Measurements from ENCODE around the gene TRIM25. TPM values are rescaled to one million over a fixed set of nuclear protein-coding genes. Genes with fewer than 3 reads are reported as not detected.

The TRIM25 gene
- total and polyA plus RNA-seq, 2 donors, result 14.9 to 18.2 TPM

- 96% methylated on average over 2 of the region's 2 CpGs for WGBS
- Histone ChIP-seq H3K9me3 (ENCODE audit: control insufficient read depth in 2 of 2, insufficient read depth in 1 of 2, low read length in 1 of 2) (peaks cover 0 to 11% of the 10 kb centered on the region in 2 donors), H3K27ac (ENCODE audit: low read depth in 1 of 2, low read length in 1 of 2) (no peak overlapping the region), H3K4me3 (ENCODE audit: low read length in 2 of 2) (no peak overlapping the region), H3K36me3 (ENCODE audit: control insufficient read depth in 2 of 2, insufficient read depth in 2 of 2, low read length in 1 of 2) (peaks cover 3 to 7% of the 10 kb centered on the region in 2 donors), H3K27me3 (ENCODE audit: control insufficient read depth in 2 of 2, insufficient read depth in 1 of 2, low read length in 1 of 2) (no peaks in the 10 kb centered on the region), H3K4me1 (ENCODE audit: control insufficient read depth in 2 of 2, insufficient read depth in 2 of 2, low read length in 2 of 2) (no peaks in the 10 kb centered on the region)
- DNase-seq (ENCODE audit: low read depth in 6 of 9, low spot score in 9 of 9), result no peak
Measured at GRCh38 chr17:56930739-56931337, 17.0 kb upstream of the TRIM25 start.

- Histone ChIP-seq H3K4me1 (ENCODE audit: control insufficient read depth in 2 of 2, insufficient read depth in 2 of 2, low read length in 2 of 2) (no peaks in the 10 kb centered on the region), H3K27ac (ENCODE audit: low read depth in 1 of 2, low read length in 1 of 2) (no peak overlapping the region), H3K4me3 (ENCODE audit: low read length in 2 of 2) (no peak overlapping the region), H3K9me3 (ENCODE audit: control insufficient read depth in 2 of 2, insufficient read depth in 1 of 2, low read length in 1 of 2) (peaks cover 0 to 11% of the 10 kb centered on the region in 2 donors), H3K27me3 (ENCODE audit: control insufficient read depth in 2 of 2, insufficient read depth in 1 of 2, low read length in 1 of 2) (no peaks in the 10 kb centered on the region), H3K36me3 (ENCODE audit: control insufficient read depth in 2 of 2, insufficient read depth in 2 of 2, low read length in 1 of 2) (peaks cover 3 to 6% of the 10 kb centered on the region in 2 donors)
- DNase-seq (ENCODE audit: low read depth in 6 of 9, low spot score in 9 of 9), result no peak
Measured at GRCh38 chr17:56929362-56929969, 15.6 kb upstream of the TRIM25 start.

- 98% methylated on average over 2 of the region's 2 CpGs for WGBS
- Histone ChIP-seq H3K9me3 (ENCODE audit: control insufficient read depth in 2 of 2, insufficient read depth in 1 of 2, low read length in 1 of 2) (peaks cover 0 to 11% of the 10 kb centered on the region in 2 donors), H3K36me3 (ENCODE audit: control insufficient read depth in 2 of 2, insufficient read depth in 2 of 2, low read length in 1 of 2) (no peaks in the 10 kb centered on the region), H3K4me3 (ENCODE audit: low read length in 2 of 2) (no peak overlapping the region), H3K27me3 (ENCODE audit: control insufficient read depth in 2 of 2, insufficient read depth in 1 of 2, low read length in 1 of 2) (no peaks in the 10 kb centered on the region), H3K4me1 (ENCODE audit: control insufficient read depth in 2 of 2, insufficient read depth in 2 of 2, low read length in 2 of 2) (no peaks in the 10 kb centered on the region), H3K27ac (ENCODE audit: low read depth in 1 of 2, low read length in 1 of 2) (no peak overlapping the region)
- no peak for DNase-seq (ENCODE audit: low read depth in 6 of 9, low spot score in 9 of 9)
Measured at GRCh38 chr17:56928586-56928985, 14.7 kb upstream of the TRIM25 start.

DNA sequence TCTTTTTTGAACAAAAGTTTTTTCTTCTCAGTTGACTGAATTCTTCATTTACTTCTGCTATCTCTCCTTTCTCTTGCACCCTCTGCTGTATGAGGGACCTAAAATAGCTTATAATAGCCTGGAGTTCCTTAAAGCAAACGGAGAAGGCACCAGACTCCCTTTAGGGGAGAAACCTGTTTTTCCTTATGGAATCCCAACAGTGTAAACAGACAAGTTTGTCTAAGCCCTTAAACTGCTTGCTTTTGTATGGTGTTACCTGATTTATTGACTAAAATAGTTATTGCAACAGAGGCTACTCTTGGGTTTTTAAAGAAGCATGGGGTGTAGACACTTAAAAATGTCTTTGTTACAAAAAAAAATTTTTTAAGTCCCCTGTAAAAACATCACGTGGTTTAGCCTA, 12.9 kb upstream of the TRIM25 start:
- no peaks in the 10 kb centered on the region for H3K4me1 ChIP-seq (ENCODE audit: control insufficient read depth in 2 of 2, insufficient read depth in 2 of 2, low read length in 2 of 2)
- peaks cover 0 to 5% of the 10 kb centered on the region in 2 donors for H3K9me3 ChIP-seq (ENCODE audit: control insufficient read depth in 2 of 2, insufficient read depth in 1 of 2, low read length in 1 of 2)
- no peaks in the 10 kb centered on the region for H3K27me3 ChIP-seq (ENCODE audit: control insufficient read depth in 2 of 2, insufficient read depth in 1 of 2, low read length in 1 of 2)
- no peak overlapping the region for H3K27ac ChIP-seq (ENCODE audit: low read depth in 1 of 2, low read length in 1 of 2)
- no peak for DNase-seq (ENCODE audit: low read depth in 6 of 9, low spot score in 9 of 9)
- WGBS, result 97% methylated on average over 2 of the region's 2 CpGs
- H3K36me3 ChIP-seq (ENCODE audit: control insufficient read depth in 2 of 2, insufficient read depth in 2 of 2, low read length in 1 of 2), result no peaks in the 10 kb centered on the region
- no peak overlapping the region for H3K4me3 ChIP-seq (ENCODE audit: low read length in 2 of 2)

DNA sequence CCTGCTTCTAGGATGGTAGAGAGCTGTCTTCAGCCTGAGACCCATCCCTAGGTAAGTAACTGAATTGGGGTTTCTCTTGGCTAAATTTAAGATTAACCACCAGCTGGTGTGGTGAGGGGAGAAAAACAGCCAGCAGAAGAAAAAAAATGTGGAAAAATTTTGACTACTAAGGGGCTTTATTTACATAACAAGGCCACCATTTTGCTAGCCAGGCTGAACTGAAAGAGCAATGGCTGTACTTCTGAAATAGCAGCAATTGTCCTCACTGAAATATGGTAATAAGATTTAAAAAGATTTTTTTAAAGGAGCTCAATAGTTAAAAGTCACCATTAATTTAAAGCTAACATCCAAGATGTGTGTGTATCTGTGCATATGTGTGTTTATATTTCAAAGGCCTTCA, 12.4 kb upstream of the TRIM25 start:
- no peak overlapping the region for H3K4me3 ChIP-seq (ENCODE audit: low read length in 2 of 2)
- H3K9me3 ChIP-seq (ENCODE audit: control insufficient read depth in 2 of 2, insufficient read depth in 1 of 2, low read length in 1 of 2), result peaks cover 0 to 4% of the 10 kb centered on the region in 2 donors
- DNase-seq (ENCODE audit: low read depth in 6 of 9, low spot score in 9 of 9), result no peak
- H3K36me3 ChIP-seq (ENCODE audit: control insufficient read depth in 2 of 2, insufficient read depth in 2 of 2, low read length in 1 of 2), result no peaks in the 10 kb centered on the region
- no peaks in the 10 kb centered on the region for H3K27me3 ChIP-seq (ENCODE audit: control insufficient read depth in 2 of 2, insufficient read depth in 1 of 2, low read length in 1 of 2)
- H3K4me1 ChIP-seq (ENCODE audit: control insufficient read depth in 2 of 2, insufficient read depth in 2 of 2, low read length in 2 of 2), result no peaks in the 10 kb centered on the region
- H3K27ac ChIP-seq (ENCODE audit: low read depth in 1 of 2, low read length in 1 of 2), result no peak overlapping the region

GRCh38 chr17:56925088-56925487, 11.2 kb upstream of the TRIM25 start:
- no peak overlapping the region for H3K4me3 ChIP-seq (ENCODE audit: low read length in 2 of 2)
- no peaks in the 10 kb centered on the region for H3K4me1 ChIP-seq (ENCODE audit: control insufficient read depth in 2 of 2, insufficient read depth in 2 of 2, low read length in 2 of 2)
- H3K36me3 ChIP-seq (ENCODE audit: control insufficient read depth in 2 of 2, insufficient read depth in 2 of 2, low read length in 1 of 2), result no peaks in the 10 kb centered on the region
- no peaks in the 10 kb centered on the region for H3K27me3 ChIP-seq (ENCODE audit: control insufficient read depth in 2 of 2, insufficient read depth in 1 of 2, low read length in 1 of 2)
- H3K27ac ChIP-seq (ENCODE audit: low read depth in 1 of 2, low read length in 1 of 2), result no peak overlapping the region
- peaks cover 0 to 4% of the 10 kb centered on the region in 2 donors for H3K9me3 ChIP-seq (ENCODE audit: control insufficient read depth in 2 of 2, insufficient read depth in 1 of 2, low read length in 1 of 2)
- 69% methylated on average over 2 of the region's 2 CpGs for WGBS
- DNase-seq (ENCODE audit: low read depth in 6 of 9, low spot score in 9 of 9), result no peak

DNA sequence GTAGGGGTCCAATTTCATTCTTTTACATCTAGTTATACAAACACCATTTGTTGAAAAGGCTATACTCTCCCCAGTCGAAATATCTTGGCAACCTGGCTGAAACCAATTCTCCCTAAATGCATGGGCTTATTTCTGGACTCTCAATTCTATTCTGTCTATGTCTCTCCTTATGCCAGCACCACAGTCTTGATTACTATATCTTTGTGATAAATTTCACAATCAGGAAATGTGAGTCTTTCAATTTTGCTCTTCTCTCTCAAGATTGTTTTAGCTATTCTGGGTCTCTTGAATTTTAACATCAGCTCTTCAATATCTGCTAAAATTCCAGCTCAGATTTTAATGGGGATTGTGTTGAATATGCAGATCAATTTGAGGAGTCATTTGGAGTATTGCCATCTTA, 5.9 kb upstream of the TRIM25 start:
- Histone ChIP-seq H3K4me1 (ENCODE audit: control insufficient read depth in 2 of 2, insufficient read depth in 2 of 2, low read length in 2 of 2) (peaks cover 2 to 7% of the 10 kb centered on the region in 2 donors), H3K9me3 (ENCODE audit: control insufficient read depth in 2 of 2, insufficient read depth in 1 of 2, low read length in 1 of 2) (no peaks in the 10 kb centered on the region), H3K36me3 (ENCODE audit: control insufficient read depth in 2 of 2, insufficient read depth in 2 of 2, low read length in 1 of 2) (no peaks in the 10 kb centered on the region), H3K27me3 (ENCODE audit: control insufficient read depth in 2 of 2, insufficient read depth in 1 of 2, low read length in 1 of 2) (no peaks in the 10 kb centered on the region), H3K4me3 (ENCODE audit: low read length in 2 of 2) (no peak overlapping the region), H3K27ac (ENCODE audit: low read depth in 1 of 2, low read length in 1 of 2) (no peak overlapping the region)
- 95% methylated on average over 1 of the region's 1 CpG for WGBS
- DNase-seq (ENCODE audit: low read depth in 6 of 9, low spot score in 9 of 9), result no peak

- 95% methylated on average over 3 of the region's 3 CpGs for WGBS
- peaks cover 5 to 9% of the 10 kb centered on the region in 2 donors for H3K4me1 ChIP-seq (ENCODE audit: control insufficient read depth in 2 of 2, insufficient read depth in 2 of 2, low read length in 2 of 2)
- no peak overlapping the region for H3K4me3 ChIP-seq (ENCODE audit: low read length in 2 of 2)
- H3K27me3 ChIP-seq (ENCODE audit: control insufficient read depth in 2 of 2, insufficient read depth in 1 of 2, low read length in 1 of 2), result no peaks in the 10 kb centered on the region
- no peak for DNase-seq (ENCODE audit: low read depth in 6 of 9, low spot score in 9 of 9)
- H3K9me3 ChIP-seq (ENCODE audit: control insufficient read depth in 2 of 2, insufficient read depth in 1 of 2, low read length in 1 of 2), result no peaks in the 10 kb centered on the region
- no peaks in the 10 kb centered on the region for H3K36me3 ChIP-seq (ENCODE audit: control insufficient read depth in 2 of 2, insufficient read depth in 2 of 2, low read length in 1 of 2)
- no peak overlapping the region for H3K27ac ChIP-seq (ENCODE audit: low read depth in 1 of 2, low read length in 1 of 2)
Measured at GRCh38 chr17:56918916-56919315, 5.1 kb upstream of the TRIM25 start.

GRCh38 chr17:56917559-56918296, 3.9 kb upstream of the TRIM25 start:
- H3K27me3 ChIP-seq (ENCODE audit: control insufficient read depth in 2 of 2, insufficient read depth in 1 of 2, low read length in 1 of 2), result no peaks in the 10 kb centered on the region

More at GRCh38 chr17:56917559-56918296, 3.9 kb upstream of the TRIM25 start:
- Histone ChIP-seq H3K27ac (ENCODE audit: low read depth in 1 of 2, low read length in 1 of 2) (no peak overlapping the region), H3K4me3 (ENCODE audit: low read length in 2 of 2) (no peak overlapping the region), H3K36me3 (ENCODE audit: control insufficient read depth in 2 of 2, insufficient read depth in 2 of 2, low read length in 1 of 2) (no peaks in the 10 kb centered on the region), H3K4me1 (ENCODE audit: control insufficient read depth in 2 of 2, insufficient read depth in 2 of 2, low read length in 2 of 2) (peaks cover 10% of the 10 kb centered on the region in 2 donors), H3K9me3 (ENCODE audit: control insufficient read depth in 2 of 2, insufficient read depth in 1 of 2, low read length in 1 of 2) (no peaks in the 10 kb centered on the region)
- WGBS, result 97% methylated on average over 4 of the region's 4 CpGs
- no peak for DNase-seq (ENCODE audit: low read depth in 6 of 9, low spot score in 9 of 9)
